Inflammatory macrophage treated with lipopolysaccharide for 1 hour (primary cell): ENCODE data around the gene UBALD1.
A peak's percentile ranks its signal among the peaks of the same experiment; 100 is the strongest.
"Not testable (repeated sequence)": the region's sequence is repeated elsewhere in the genome, so short reads cannot be mapped to it uniquely, and the experiment has no call there.

Experiments used
- DNase-seq, 2 donors: peaks; one replicate each; pipeline ENCODE4 v3.0.0-alpha.2; 2020 to 2022

The UBALD1 gene

DNA sequence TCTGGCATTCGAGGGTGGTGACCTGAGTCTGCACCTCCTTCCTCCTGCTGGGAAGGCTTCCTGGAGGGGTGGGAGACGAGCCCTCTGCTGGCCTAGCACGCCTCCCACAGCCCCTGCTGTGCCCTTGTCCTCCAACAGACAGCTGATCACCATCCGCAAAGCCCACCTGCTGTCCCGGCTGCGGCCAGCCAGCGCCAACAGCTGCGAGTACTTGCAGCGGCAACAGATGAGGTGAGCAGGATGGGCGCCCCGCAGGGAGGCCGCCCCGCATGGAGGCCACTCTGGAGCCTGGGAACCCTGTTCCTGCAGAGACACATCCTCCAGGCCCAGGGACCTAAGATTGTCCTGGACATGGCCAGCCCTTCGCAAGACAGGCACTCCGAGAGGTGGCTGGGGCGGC lies 21.6 kb downstream of the UBALD1 start:
- DNase-seq, result no peak

- DNase-seq, result no peak
These were observed 22.8 kb downstream of the UBALD1 start for GRCh38 chr16:4591706-4592470.

- DNase-seq, result no peak
These were observed 23.5 kb downstream of the UBALD1 start for GRCh38 chr16:4591191-4591590.

GRCh38 chr16:4588961-4589360 lies 25.7 kb downstream of the UBALD1 start:
- DNase-seq, result no peak

GRCh38 chr16:4588386-4588785 lies 26.3 kb downstream of the UBALD1 start:
- DNase-seq, result peak; percentile 18 to 43

DNA sequence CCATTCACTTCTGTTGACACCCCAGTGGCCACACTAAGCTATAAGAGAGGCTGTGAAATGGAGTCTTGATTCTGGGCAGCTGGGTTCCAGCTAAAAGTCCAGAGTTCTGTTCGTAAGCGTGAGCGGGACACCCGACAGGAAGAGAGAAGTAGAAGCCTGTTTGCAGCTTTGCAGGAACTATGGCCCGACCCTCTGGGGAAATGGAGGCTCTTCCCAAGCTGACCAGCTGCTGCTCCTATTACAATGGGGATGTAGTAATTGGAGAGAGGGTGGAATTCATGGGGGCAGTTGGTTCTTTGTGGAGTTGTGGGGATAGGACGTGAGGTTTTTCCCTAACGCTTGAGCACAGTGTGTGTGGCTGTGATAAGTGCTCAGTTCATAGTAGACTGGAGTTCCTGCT lies 28.4 kb downstream of the UBALD1 start:
- DNase-seq, result no peak

DNA sequence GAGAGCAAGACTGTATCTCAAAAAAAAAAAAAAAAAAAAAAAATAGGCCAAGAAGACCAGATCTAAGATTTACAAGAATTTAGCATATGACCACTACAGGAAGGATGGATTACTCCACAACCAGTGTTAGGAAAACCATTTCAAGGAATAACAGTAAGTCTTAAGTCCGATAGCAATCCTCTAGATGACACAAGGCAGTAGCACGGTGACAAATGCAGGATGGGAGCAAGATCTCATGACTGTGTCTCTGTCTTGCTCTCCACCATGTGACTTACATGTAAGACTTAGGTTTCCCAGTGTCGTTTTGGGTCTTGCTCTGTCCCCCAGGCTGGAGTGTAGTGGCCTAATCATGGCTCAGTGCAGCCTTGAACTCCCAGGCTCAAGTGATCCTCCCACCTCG lies 30.8 kb downstream of the UBALD1 start:
- peak; percentile 17 to 71 for DNase-seq

DNA sequence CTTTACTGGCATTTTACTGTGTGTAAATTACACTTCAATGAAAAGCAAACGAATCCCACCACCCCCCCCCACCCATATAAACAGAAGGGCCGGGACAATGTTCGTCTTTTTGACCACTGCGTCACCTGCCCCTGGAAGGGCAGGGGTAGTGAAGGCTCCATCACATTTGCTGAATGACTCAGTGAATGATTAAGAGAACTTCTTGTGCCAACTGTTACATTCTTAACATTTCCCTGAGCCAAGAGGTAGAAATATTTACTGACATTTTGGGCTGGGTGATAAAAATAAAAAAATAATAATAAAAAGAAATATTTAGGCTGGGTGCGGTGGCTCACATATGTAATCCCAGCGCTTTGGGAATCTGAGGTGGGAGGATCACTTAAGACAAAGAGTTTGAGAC lies 34.4 kb downstream of the UBALD1 start:
- no peak for DNase-seq

GRCh38 chr16:4578961-4579530 lies 35.6 kb downstream of the UBALD1 start:
- no peak for DNase-seq

GRCh38 chr16:4576008-4576407 lies 38.7 kb downstream of the UBALD1 start:
- no peak for DNase-seq

DNA sequence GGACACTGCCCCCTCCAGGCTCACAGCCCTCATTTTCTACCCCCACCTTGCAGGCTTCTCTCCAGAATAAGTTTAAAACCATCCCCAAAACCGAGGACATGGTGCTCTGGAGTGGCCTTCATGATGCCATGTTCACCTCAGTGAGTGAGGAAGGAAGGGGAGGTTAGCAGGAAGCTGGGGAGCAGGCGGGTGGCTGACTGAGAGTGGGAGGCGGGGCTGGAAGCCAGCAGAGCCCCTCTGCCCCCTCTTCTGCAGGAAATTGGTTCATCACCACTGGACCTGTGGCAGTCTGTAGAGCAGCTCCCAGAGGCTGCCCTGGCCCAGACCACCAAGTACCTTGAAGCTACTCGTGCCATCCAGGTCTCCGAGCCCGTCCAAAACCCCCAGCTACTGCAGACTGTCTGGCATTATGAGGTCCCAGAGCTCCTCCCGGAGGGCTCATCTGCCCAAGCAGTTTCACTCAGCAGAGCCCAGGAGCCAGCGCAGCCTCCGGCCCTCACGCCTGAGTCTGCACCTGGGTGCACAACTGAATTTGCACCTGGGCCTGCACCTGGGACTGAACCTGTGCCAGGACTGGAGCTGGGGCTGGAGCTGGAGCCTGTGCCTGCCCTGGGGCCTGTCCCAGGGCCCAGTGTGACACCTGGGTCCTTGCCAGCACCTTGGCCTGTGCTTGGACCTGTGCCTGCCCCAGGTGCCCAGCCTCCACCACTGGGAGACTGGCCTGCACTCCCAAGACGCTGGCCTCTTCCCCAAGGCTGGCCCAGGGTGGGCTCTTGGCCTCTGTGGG lies 39.6 kb downstream of the UBALD1 start:
- no peak for DNase-seq

DNA sequence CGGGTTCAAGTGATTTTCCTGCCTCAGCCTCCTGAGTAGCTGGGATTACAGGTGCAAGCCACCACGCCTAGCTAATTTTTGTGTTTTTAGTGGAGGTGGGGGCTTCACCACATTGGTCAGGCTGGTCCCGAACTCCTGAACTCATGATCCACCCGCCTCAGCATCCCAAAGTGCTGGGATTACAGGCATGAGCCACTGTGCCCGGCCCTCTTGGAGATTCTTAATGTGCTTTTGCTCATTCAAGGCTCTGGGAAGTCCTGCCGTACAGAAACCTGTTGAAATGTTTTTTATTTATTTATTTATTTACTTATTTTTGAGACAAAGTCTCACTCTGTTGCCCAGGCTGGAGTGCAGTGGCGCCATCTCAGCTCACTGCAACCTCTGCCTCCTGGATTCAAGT lies 40.8 kb downstream of the UBALD1 start:
- not testable (repeated sequence) for DNase-seq

GRCh38 chr16:4572715-4573114 lies 42.0 kb downstream of the UBALD1 start:
- peak; percentile 34 to 51 for DNase-seq

- no peak for DNase-seq
These were observed 43.9 kb downstream of the UBALD1 start for GRCh38 chr16:4570688-4571321.

DNA sequence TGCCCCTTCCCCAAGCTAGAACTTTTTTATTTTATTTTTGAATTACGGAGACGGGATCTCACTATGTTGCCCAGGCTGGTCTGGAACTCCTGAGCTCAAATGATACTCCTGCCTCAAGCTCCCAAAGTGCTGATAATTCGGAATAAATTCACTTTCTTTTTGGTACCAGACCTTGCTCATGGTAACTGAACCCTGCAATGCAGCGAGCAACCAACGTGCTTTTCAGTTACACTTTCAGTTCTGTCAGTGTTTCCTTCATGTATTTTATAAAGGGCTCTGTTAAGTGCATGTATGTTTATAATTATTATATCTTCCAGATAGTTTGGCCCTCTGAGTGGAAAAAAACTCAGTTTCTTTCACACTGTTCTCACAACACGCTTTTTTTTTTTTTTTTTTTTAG lies 44.6 kb downstream of the UBALD1 start:
- no peak for DNase-seq

DNA sequence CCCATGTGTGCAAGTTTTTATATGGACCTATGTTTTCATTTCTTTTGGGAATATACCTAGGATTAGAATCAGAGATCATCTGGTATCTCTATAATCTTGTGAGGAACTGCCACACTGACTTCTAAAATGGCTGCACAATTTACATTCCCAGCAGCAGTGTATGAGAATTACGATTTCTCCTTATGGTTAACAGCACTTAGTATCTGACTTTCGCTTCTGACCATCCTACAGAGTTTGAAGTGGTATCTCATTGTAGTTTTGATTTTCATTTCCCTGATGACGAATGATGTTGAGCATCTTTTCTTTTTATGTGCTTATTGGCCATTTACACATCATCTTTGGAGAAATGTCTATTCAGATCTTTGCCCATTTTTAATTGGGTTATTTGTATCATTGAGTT lies 48.5 kb downstream of the UBALD1 start:
- no peak for DNase-seq

GRCh38 chr16:4564661-4565267 lies 49.9 kb downstream of the UBALD1 start:
- DNase-seq, result no peak

GRCh38 chr16:4561596-4561995 lies 53.1 kb downstream of the UBALD1 start:
- no peak for DNase-seq
